Activated T-helper 1 cell treated with anti-CD3 and anti-CD28 coated beads, Interleukin-12 subunit alpha, Interleukin-12 subunit beta, Interleukin-2, Interleukin-4 antibody, amounts not matched to agents 30 ng/mL and 10 ng/mL and 1 ng/mL, durations not matched to agents 14 hours and 24 hours and 36 hours (primary cell): ENCODE data around the gene SOX9. TPM values are rescaled to one million over a fixed set of nuclear protein-coding genes. Genes with fewer than 3 reads are reported as not detected.
"Not testable (repeated sequence)": the region's sequence is repeated elsewhere in the genome, so short reads cannot be mapped to it uniquely, and the experiment has no call there.

Experiments used
- DNase-seq: peaks from one replicate; pipeline ENCODE4 v3.0.0; 2021; ENCODE audit warnings: low spot score
- H3K27ac Mint-ChIP-seq: one replicate; pipeline ENCODE4 v1.8.0; 2021; ENCODE audit warnings: mild to moderate bottlenecking, mixed read lengths
- H3K27me3 Mint-ChIP-seq: one replicate; pipeline ENCODE4 v1.8.0; 2022; ENCODE audit warnings: mild to moderate bottlenecking, moderate library complexity, mixed read lengths; ENCODE audit not compliant: insufficient read depth
- H3K36me3 Mint-ChIP-seq: one replicate; pipeline ENCODE4 v1.8.0; 2021; ENCODE audit warnings: low read depth, mixed read lengths
- H3K4me1 Mint-ChIP-seq: one replicate; pipeline ENCODE4 v1.8.0; 2021; ENCODE audit warnings: low read depth, mixed read lengths
- H3K4me3 Mint-ChIP-seq: one replicate; pipeline ENCODE4 v1.8.0; 2021; ENCODE audit warnings: mild to moderate bottlenecking, moderate library complexity, mixed read lengths
- H3K9me3 Mint-ChIP-seq: one replicate; pipeline ENCODE4 v1.8.0; 2021; ENCODE audit warnings: mixed read lengths
- intact Hi-C: fragments of 100-400 bp; cut with micrococcal nuclease; formaldehyde crosslinking; loops from one replicate; pipeline ENCODE4 v1.15.1; 2024
- total RNA-seq: library from RNA; stranded (reverse); gene quantifications from 2 replicates; pipeline ENCODE4 v1.2.3, GENCODE V29; 2022

Gene SOX9
- total RNA-seq, 1 donor from 2014 or later, result not detected

GRCh38 chr17:72124438-72124775 lies 3.6 kb downstream of the SOX9 start:
- intact Hi-C loops, result no loop called here

GRCh38 chr17:72125226-72125651 lies 4.4 kb downstream of the SOX9 start:
- no peak for DNase-seq
- intact Hi-C loops, result no loop called here
- no peak overlapping the region for H3K4me3 Mint-ChIP-seq
- H3K9me3 Mint-ChIP-seq, result no peaks in the 10 kb centered on the region
- no peaks in the 10 kb centered on the region for H3K4me1 Mint-ChIP-seq
- peaks cover 2% of the 10 kb centered on the region for H3K36me3 Mint-ChIP-seq
- H3K27me3 Mint-ChIP-seq, result peaks cover 28% of the 10 kb centered on the region
- no peak overlapping the region for H3K27ac Mint-ChIP-seq

More at GRCh38 chr17:72124438-72124775, 3.6 kb downstream of the SOX9 start:
- Mint-ChIP-seq H3K4me3 (no peak overlapping the region), H3K27ac (peak overlapping the region; percentile 27), H3K36me3 (peaks cover 2% of the 10 kb centered on the region), H3K27me3 (peaks cover 34% of the 10 kb centered on the region), H3K9me3 (no peaks in the 10 kb centered on the region), H3K4me1 (no peaks in the 10 kb centered on the region)
- DNase-seq, result no peak

- no peak overlapping the region for H3K4me3 Mint-ChIP-seq
- no peaks in the 10 kb centered on the region for H3K9me3 Mint-ChIP-seq
- peaks cover 24% of the 10 kb centered on the region for H3K27me3 Mint-ChIP-seq
- no peak for DNase-seq
- intact Hi-C loops, result no loop called here
- no peaks in the 10 kb centered on the region for H3K4me1 Mint-ChIP-seq
- no peak overlapping the region for H3K27ac Mint-ChIP-seq
- H3K36me3 Mint-ChIP-seq, result peaks cover 2% of the 10 kb centered on the region
Observed at GRCh38 chr17:72125742-72126141, 4.9 kb downstream of the SOX9 start.

GRCh38 chr17:72126575-72127486 lies 6.0 kb downstream of the SOX9 start:
- no peak overlapping the region for H3K27ac Mint-ChIP-seq
- no peaks in the 10 kb centered on the region for H3K4me1 Mint-ChIP-seq
- intact Hi-C loops, result no loop called here
- no peak for DNase-seq
- no peaks in the 10 kb centered on the region for H3K9me3 Mint-ChIP-seq
- H3K36me3 Mint-ChIP-seq, result peaks cover 2% of the 10 kb centered on the region
- no peak overlapping the region for H3K4me3 Mint-ChIP-seq
- peaks cover 20% of the 10 kb centered on the region for H3K27me3 Mint-ChIP-seq

GRCh38 chr17:72128039-72128438 lies 7.2 kb downstream of the SOX9 start:
- no peak for DNase-seq
- Mint-ChIP-seq H3K4me3 (no peak overlapping the region), H3K36me3 (peaks cover 2% of the 10 kb centered on the region), H3K27me3 (peaks cover 11% of the 10 kb centered on the region), H3K9me3 (no peaks in the 10 kb centered on the region), H3K27ac (no peak overlapping the region), H3K4me1 (no peaks in the 10 kb centered on the region)
- intact Hi-C loops, result no loop called here

- no peaks in the 10 kb centered on the region for H3K4me1 Mint-ChIP-seq
- no peaks in the 10 kb centered on the region for H3K36me3 Mint-ChIP-seq
- no peaks in the 10 kb centered on the region for H3K9me3 Mint-ChIP-seq
- DNase-seq, result no peak
- H3K27me3 Mint-ChIP-seq, result no peaks in the 10 kb centered on the region
- no peak overlapping the region for H3K27ac Mint-ChIP-seq
- intact Hi-C loops, result no loop called here
- H3K4me3 Mint-ChIP-seq, result no peak overlapping the region
Observed at GRCh38 chr17:72134608-72135394, 14.0 kb downstream of the SOX9 start.

- no peak overlapping the region for H3K4me3 Mint-ChIP-seq
- no peak overlapping the region for H3K27ac Mint-ChIP-seq
- no peaks in the 10 kb centered on the region for H3K36me3 Mint-ChIP-seq
- H3K27me3 Mint-ChIP-seq, result no peaks in the 10 kb centered on the region
- intact Hi-C loops, result no loop called here
- H3K4me1 Mint-ChIP-seq, result no peaks in the 10 kb centered on the region
- H3K9me3 Mint-ChIP-seq, result no peaks in the 10 kb centered on the region
- DNase-seq, result no peak
Observed at GRCh38 chr17:72135546-72136325, 14.9 kb downstream of the SOX9 start.

GRCh38 chr17:72136692-72137091 lies 15.9 kb downstream of the SOX9 start:
- no peaks in the 10 kb centered on the region for H3K4me1 Mint-ChIP-seq
- no peak for DNase-seq
- H3K4me3 Mint-ChIP-seq, result no peak overlapping the region
- H3K9me3 Mint-ChIP-seq, result no peaks in the 10 kb centered on the region
- no peaks in the 10 kb centered on the region for H3K36me3 Mint-ChIP-seq
- no peak overlapping the region for H3K27ac Mint-ChIP-seq
- intact Hi-C loops, result no loop called here
- no peaks in the 10 kb centered on the region for H3K27me3 Mint-ChIP-seq

GRCh38 chr17:72137161-72137560 lies 16.3 kb downstream of the SOX9 start:
- H3K4me1 Mint-ChIP-seq, result no peaks in the 10 kb centered on the region
- H3K36me3 Mint-ChIP-seq, result no peaks in the 10 kb centered on the region
- no peak overlapping the region for H3K27ac Mint-ChIP-seq
- intact Hi-C loops, result no loop called here
- H3K9me3 Mint-ChIP-seq, result no peaks in the 10 kb centered on the region
- H3K27me3 Mint-ChIP-seq, result no peaks in the 10 kb centered on the region
- no peak overlapping the region for H3K4me3 Mint-ChIP-seq
- DNase-seq, result no peak

GRCh38 chr17:72139212-72139611 lies 18.4 kb downstream of the SOX9 start:
- H3K9me3 Mint-ChIP-seq, result no peaks in the 10 kb centered on the region
- H3K27ac Mint-ChIP-seq, result no peak overlapping the region
- no peaks in the 10 kb centered on the region for H3K27me3 Mint-ChIP-seq
- intact Hi-C loops, result no loop called here
- DNase-seq, result no peak
- H3K36me3 Mint-ChIP-seq, result no peaks in the 10 kb centered on the region
- no peaks in the 10 kb centered on the region for H3K4me1 Mint-ChIP-seq
- no peak overlapping the region for H3K4me3 Mint-ChIP-seq

GRCh38 chr17:72141336-72141735 lies 20.5 kb downstream of the SOX9 start:
- no peaks in the 10 kb centered on the region for H3K9me3 Mint-ChIP-seq
- H3K36me3 Mint-ChIP-seq, result no peaks in the 10 kb centered on the region
- no peaks in the 10 kb centered on the region for H3K27me3 Mint-ChIP-seq
- no peaks in the 10 kb centered on the region for H3K4me1 Mint-ChIP-seq
- intact Hi-C loops, result no loop called here
- H3K27ac Mint-ChIP-seq, result no peak overlapping the region
- DNase-seq, result no peak
- H3K4me3 Mint-ChIP-seq, result no peak overlapping the region

- H3K36me3 Mint-ChIP-seq, intact Hi-C loops: not testable (repeated sequence)
Observed at GRCh38 chr17:72142097-72142496, 21.3 kb downstream of the SOX9 start.

GRCh38 chr17:72142614-72143013 lies 21.8 kb downstream of the SOX9 start:
- Mint-ChIP-seq H3K4me1 (no peaks in the 10 kb centered on the region), H3K4me3 (no peak overlapping the region), H3K27me3 (no peaks in the 10 kb centered on the region), H3K36me3 (no peaks in the 10 kb centered on the region), H3K27ac (no peak overlapping the region), H3K9me3 (no peaks in the 10 kb centered on the region)
- intact Hi-C loops, result no loop called here
- no peak for DNase-seq

More at GRCh38 chr17:72142097-72142496, 21.3 kb downstream of the SOX9 start:
- not testable (repeated sequence) for H3K9me3 Mint-ChIP-seq, H3K27me3 Mint-ChIP-seq, H3K4me1 Mint-ChIP-seq, DNase-seq, H3K27ac Mint-ChIP-seq, H3K4me3 Mint-ChIP-seq
